MM.1S (cell line): ENCODE measurements around the gene CAMKK2.

Experiments
- CTCF ChIP-seq: fragments of 300-600 bp; sonication (generic); IDR thresholded peaks from 2 replicates; pipeline ENCODE4 v1.5.1; 2016; ENCODE audit warnings: antibody characterized with exemption, low read length, mixed read lengths
- EZH2phosphoT487 ChIP-seq: fragments of 300-600 bp; sonication (generic); IDR thresholded peaks from 2 replicates; pipeline ENCODE4 v1.6.1; 2018; ENCODE audit warnings: antibody characterized with exemption, low read length

DNA sequence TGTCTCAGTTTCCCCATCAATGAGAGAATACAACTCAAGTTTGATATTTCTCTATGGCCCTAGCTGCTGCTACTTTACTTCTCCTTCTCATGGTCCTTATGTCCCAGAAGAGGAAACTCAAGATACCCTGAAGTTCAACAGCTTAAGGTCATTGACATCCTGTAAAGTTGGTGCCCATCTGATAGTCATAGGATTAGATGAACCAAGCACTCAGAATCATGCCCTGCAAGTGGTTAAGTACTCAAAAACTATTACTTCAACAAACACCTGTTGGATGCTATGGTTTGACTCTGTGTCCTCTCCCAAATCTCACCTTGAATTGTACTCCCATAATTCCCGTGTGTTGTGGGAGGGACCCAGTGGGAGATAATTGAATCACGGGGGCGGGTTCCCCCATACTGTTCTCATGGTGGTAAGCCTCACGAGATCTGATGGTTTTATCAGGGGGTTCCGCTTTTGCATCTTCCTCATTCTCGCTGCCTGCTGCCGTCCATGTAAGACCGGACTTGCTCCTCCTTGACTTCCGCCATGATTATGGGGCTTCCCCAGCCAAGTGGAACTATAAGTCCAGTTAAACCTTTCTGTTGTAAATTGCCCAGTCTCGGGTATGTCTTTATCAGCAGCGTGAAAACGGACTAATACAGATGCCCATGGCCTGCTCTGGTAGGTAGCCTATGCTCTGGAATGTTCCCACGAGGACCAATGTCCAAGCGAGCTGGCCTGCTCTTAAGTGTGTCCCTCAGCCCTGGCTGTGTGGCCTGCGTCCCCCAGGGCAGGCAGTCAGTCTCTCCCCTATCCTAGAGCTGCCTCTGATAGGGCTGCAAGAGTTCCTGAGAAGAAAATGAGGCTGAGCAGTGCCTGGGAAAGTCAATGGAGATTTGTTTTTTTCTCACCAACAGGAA is 18.1 kb downstream of the CAMKK2 start:
- TF ChIP-seq CTCF = no peak
- no peak for TF ChIP-seq EZH2phosphoT487
